GM19193 (cell line): Measurements from ENCODE around the gene CFAP46.

Source experiments
- POLR2A ChIP-seq: IDR thresholded peaks from 4 replicates; pipeline ENCODE4 v1.6.1; 2011; ENCODE audit not compliant: insufficient read depth, insufficient read length; ENCODE audit errors: extremely low read depth

The CFAP46 gene

DNA sequence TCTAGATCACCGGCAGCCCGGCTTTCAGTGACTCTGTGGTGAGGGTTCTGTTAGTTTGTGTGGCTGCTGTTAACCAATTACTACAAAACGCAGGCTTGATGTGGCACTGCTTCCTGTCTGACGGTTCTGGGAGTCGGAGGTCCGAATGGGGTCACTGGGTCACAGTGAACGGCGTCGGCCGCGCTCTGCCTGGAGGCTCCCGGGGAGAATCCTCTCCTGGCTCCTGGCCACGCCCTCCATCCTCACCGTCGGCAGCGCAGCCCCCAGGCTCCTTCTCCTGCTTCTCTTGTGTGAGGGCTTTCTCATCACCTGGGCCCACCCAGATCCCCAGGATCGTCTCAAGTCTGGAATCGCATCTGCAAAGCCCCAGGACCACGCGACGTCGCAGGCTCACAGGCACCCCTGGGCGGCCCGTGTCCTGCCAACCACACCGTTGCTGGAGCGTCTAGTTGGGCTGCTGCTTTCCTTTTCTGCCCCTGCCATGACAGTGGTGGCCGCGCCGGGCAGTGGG, 124.6 kb downstream of the CFAP46 start:
- no peak for TF ChIP-seq POLR2A

DNA sequence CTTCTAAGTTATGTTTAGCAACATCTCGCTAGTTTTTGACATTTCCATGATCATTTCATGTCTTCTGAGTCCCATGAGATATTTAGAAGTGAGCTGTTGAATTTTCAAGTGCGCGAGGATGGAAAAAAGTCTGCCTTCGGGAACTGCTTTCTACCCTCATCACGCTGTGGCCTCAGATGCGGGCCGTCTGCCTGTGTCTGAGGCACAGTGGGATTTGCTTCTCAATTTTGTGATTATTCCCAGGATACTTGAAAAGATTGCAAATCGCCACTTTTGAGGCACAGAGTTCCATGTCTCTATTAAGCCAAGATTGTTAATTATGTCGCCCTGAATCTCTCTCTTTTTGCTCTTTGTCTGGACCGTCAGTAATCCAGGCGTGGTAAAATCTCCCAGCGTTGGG, 125.7 kb downstream of the CFAP46 start:
- TF ChIP-seq POLR2A, result no peak

DNA sequence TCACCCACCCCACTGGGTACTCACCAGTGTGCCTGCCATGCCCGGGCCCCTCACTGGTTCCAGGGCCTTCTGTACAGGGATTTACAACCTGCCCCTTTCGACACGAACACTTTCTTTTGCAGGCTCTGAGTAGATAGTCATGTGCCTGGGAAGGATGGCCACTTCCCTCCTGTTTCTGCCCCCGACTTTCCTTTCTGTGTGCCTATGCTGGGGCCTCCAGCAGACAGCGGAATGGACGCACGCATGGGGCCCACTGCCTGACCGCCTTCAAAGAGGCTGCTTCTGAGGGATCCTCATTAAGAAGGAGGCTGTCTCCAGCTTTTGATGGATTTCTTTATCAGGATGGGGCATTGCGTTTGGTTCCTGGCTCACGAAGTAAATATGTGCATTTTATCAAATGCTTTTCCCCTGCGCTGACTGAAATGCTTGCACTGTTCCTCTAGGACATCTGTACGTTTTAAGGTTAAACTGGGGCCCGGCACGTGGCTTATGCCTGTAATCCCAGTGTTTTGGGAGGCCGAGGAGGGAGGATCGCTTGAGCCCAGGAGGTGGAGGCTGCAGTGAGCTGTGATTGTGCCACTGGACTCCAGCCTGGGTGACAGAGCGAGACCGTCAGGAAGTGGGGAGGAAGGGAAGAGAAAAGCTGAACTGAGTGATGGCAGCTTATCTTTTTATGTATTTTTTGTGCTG, 127.1 kb downstream of the CFAP46 start:
- no peak for TF ChIP-seq POLR2A

- TF ChIP-seq POLR2A, result no peak
Observed at GRCh38 chr10:132814469-132814856, 127.9 kb downstream of the CFAP46 start.

DNA sequence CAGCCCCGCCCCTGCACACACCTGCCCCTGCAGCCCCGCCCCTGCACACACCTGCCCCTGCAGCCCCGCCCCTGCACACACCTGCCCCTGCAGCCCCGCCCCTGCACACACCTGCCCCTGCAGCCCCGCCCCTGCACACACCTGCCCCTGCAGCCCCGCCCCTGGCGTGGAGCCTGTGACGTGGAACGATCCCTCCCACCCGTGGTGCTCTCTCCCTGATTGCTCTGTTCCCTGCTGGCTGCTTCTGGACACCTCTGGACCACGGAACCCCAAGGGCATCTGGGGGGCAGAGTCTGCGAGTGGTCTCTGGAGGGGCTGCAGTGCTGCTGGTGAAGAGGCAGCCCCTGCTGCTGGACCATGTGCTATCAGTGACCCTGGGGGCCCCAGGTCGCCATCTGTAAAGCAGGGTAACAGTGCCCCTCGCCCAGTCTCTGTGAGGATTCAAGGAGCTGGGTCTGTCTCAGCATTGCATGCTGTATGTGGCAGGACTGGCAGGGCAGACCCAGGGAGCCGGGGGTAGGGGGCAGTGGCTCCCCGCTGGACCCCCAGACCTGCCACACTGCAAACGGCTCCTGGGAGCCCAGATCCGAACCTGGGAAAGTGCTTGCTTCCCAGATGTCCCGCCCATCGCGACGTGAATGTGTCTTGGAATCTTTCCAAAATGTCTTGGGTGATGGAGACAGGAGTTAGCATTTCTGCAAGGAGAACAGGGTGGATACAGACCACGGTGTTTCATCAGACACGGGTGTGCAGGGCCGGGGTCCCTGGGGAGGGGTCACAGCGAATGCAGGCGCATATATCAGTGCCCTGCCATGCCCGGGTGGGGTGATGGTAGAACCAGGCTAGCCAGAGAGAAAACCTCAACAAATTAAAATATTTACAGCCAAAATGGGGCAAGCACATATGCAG, 128.6 kb downstream of the CFAP46 start:
- TF ChIP-seq POLR2A, result no peak

DNA sequence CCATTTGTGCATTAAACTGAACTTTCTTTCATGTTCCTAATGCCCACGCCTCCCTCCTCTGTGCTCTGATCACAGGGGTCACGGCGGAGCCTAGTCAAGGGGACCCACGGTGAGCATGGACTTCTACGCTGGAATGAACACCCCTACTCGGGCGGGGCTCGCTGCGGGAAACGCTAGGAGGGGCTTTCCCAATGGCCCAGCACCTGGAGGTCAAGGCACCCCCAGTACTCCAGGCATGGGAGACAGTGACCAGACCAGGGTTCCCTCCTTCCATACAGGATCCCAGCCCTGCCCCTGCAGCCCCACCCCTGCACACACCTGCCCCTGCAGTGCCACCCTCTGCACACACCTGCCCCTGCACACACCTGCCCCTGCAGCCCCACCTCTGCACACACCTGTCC, 129.4 kb downstream of the CFAP46 start:
- TF ChIP-seq POLR2A, result no peak

- no peak for TF ChIP-seq POLR2A
Observed at GRCh38 chr10:132812520-132812919, 129.8 kb downstream of the CFAP46 start.

GRCh38 chr10:132811891-132812481, 130.4 kb downstream of the CFAP46 start:
- no peak for TF ChIP-seq POLR2A

DNA sequence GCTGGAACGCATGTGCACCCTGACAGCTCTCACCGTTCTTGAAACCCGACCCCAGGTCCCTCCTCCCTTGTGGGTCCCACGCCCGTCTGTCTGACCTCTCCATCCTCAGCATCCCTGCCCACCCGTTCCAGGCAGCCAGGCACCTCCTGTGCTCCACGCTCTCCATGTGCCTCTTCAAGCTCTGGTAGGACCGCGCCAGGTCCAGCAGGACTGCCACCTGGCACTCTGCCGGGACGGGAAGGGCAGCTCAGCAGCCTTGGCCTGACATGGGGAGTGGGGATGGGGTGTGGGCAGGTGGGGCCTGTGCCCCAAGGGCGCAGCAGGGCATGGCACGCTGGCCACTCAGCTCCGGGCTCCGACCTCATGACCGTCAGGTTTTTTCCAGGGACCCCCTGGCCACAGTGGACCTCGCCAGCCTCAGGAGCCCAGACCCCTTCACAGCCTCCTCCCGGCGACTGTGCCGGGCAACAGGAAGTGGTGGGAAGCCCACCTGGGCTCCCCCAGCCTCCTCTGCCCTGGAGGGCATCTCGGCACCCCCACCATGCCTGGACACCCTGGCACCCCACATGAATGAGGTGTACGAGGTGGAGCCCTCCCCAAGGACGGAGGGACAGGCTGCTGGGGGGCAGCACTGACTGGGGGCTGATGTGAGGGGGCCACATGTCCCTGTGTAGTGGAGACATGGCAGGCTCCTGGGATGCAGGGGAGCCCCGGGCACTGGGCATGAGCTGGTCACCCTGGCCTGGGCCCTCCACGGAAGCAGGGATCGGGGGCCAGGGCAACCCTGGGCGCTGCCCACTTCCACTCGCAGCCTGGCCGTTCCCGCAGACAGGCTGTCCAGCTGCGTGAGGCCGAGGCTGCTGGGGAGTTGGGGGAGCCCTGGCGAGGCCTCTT, 131.3 kb downstream of the CFAP46 start:
- no peak for TF ChIP-seq POLR2A

GRCh38 chr10:132810141-132810806, 132.1 kb downstream of the CFAP46 start:
- no peak for TF ChIP-seq POLR2A

DNA sequence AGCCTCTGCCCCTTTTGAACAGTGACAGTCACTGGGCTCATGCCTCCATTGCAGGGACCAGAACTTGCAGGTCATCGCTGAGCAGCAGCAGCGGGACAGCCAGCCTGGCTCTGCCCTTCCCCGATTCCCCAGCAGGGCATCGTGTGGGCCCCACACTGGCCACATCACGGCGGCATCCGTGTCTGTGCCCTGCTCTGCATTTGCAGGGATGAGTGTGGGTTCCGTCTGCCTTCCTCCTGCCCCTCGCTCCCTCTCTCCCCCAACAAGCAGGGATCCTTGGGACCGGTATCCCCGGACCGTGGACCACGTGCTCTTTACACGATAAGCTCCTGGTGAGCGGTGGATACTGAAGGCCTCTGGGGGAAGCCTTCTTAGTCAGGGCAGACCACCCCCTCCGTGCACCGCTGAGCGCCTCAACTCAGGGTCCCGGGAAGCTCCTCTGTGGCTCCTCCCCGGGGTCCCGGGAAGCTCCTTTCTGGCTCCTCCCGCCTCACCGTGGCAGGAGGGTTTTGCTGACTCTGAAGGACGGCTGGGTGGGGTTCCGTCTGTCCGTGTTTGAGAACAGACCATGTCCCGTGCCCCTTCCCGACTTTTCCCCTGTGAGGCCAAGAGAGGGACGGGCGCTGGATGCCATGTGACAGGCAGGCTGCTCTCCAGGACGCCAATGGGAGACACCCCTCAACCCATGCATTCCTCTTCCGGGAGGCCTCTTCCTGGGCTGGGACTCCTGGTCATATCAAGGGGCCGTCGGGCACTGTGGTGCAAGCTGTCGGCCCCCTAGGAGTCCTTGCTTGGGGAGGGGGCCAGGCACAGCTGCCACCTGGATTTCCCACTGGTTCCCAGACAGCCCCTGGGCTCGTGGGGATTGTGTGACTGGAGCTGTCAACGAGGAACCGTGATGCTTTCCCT, 132.9 kb downstream of the CFAP46 start:
- TF ChIP-seq POLR2A, result no peak

GRCh38 chr10:132808383-132809231, 133.8 kb downstream of the CFAP46 start:
- TF ChIP-seq POLR2A, result no peak
